Keratinocyte (primary cell): ENCODE results near the gene IL1RAPL1. TPM values are rescaled to one million over a fixed set of nuclear protein-coding genes. Genes with fewer than 3 reads are reported as not detected.

Source experiments
- DNase-seq: peaks from one replicate; pipeline ENCODE4 v3.0.0-alpha.2; 2011; ENCODE audit warnings: low read depth, missing footprints, low spot score
- FAIRE-seq: peaks from 2 replicates; lab custom pipeline; 2011; peaks lifted over from hg19 to GRCh38; lab: Jason Lieb, UNC
- H2AFZ ChIP-seq: 2 replicates; pipeline ENCODE4 v1.6.0; 2012; ENCODE audit warnings: low read length, control low read depth, inconsistent platforms; ENCODE audit not compliant: control insufficient read depth
- H3K27ac ChIP-seq: 2 replicates; pipeline ENCODE4 v1.5.1; 2011; ENCODE audit warnings: low read length; ENCODE audit not compliant: control insufficient read depth, insufficient read depth
- H3K27me3 ChIP-seq: 3 replicates; pipeline ENCODE4 v1.6.0; 2011; ENCODE audit warnings: low read length; ENCODE audit not compliant: control insufficient read depth, insufficient read depth; ENCODE audit errors: extremely low read depth
- H3K36me3 ChIP-seq, 2 experiments: 2 replicates in 1 of 2; 3 replicates in 1 of 2; pipeline ENCODE4 v1.5.1; 2011; ENCODE audit warnings: low read length in 2 of 2, mild to moderate bottlenecking in 1 of 2; ENCODE audit not compliant: control insufficient read depth in 2 of 2, insufficient read depth in 2 of 2; ENCODE audit errors: extremely low read depth in 1 of 2
- H3K4me1 ChIP-seq: 3 replicates; pipeline ENCODE4 v1.5.1; 2011; ENCODE audit warnings: low read length; ENCODE audit not compliant: control insufficient read depth, insufficient read depth; ENCODE audit errors: extremely low read depth
- H3K4me2 ChIP-seq: 3 replicates; pipeline ENCODE4 v1.6.0; 2011; ENCODE audit warnings: low read depth, low read length; ENCODE audit not compliant: control insufficient read depth, insufficient read depth; ENCODE audit errors: extremely low read depth
- H3K4me3 ChIP-seq, 3 experiments: fragments of 200-600 bp in 1 of 3; sonication (generic) in 1 of 3; 2 replicates in 2 of 3; 3 replicates in 1 of 3; pipeline ENCODE4 v1.5.1; 2011 to 2016; ENCODE audit warnings: low read length in 3 of 3, mild to moderate bottlenecking in 3 of 3, control low read depth in 2 of 3, inconsistent platforms in 1 of 3, low read depth in 1 of 3, mixed read lengths in 1 of 3, mixed run types in 1 of 3, moderate library complexity in 1 of 3; ENCODE audit not compliant: control insufficient read depth in 2 of 3, insufficient read depth in 2 of 3; ENCODE audit errors: extremely low read depth in 1 of 3
- H3K79me2 ChIP-seq: 2 replicates; pipeline ENCODE4 v1.6.0; 2012; ENCODE audit warnings: low read length; ENCODE audit not compliant: control insufficient read depth, insufficient read depth
- H3K9ac ChIP-seq: 3 replicates; pipeline ENCODE4 v1.6.0; 2011; ENCODE audit warnings: low read length; ENCODE audit not compliant: control insufficient read depth, insufficient read depth; ENCODE audit errors: extremely low read depth
- H3K9me1 ChIP-seq: 3 replicates; pipeline ENCODE4 v1.6.0; 2011; ENCODE audit warnings: low read length; ENCODE audit not compliant: control insufficient read depth, insufficient read depth; ENCODE audit errors: extremely low read depth
- H3K9me3 ChIP-seq: 2 replicates; pipeline ENCODE4 v1.5.1; 2012; ENCODE audit warnings: low read depth, low read length; ENCODE audit not compliant: control insufficient read depth
- H4K20me1 ChIP-seq: 3 replicates; pipeline ENCODE4 v1.6.0; 2011; ENCODE audit warnings: low read length; ENCODE audit not compliant: control insufficient read depth, insufficient read depth; ENCODE audit errors: extremely low read depth
- CTCF ChIP-seq, 3 experiments: IDR thresholded peaks in 1 of 3; conservative IDR thresholded peaks in 1 of 3; optimal IDR thresholded peaks in 1 of 3; 2 replicates in 2 of 3; 3 replicates in 1 of 3; pipeline versions ENCODE3 to v1.5.1; 2011; ENCODE audit warnings: low read length in 3 of 3, mild to moderate bottlenecking in 3 of 3, moderate library complexity in 2 of 3, control low read depth in 1 of 3, inconsistent platforms in 1 of 3; ENCODE audit not compliant: insufficient read depth in 2 of 3; ENCODE audit errors: extremely low read depth in 1 of 3
- EZH2 ChIP-seq: IDR thresholded peaks from one replicate; pipeline ENCODE4 v1.6.1; 2012; ENCODE audit warnings: inconsistent platforms, mild to moderate bottlenecking, low read length, moderate library complexity
- dilution Hi-C: fragments of 300-500 bp; cut with MboI; formaldehyde crosslinking; loops from one replicate; pipeline ENCODE4 v1.7.0; 2020; ENCODE audit warnings: low sequenced_read_pairs; ENCODE audit not compliant: extremely low pct_ligation_motif_present
- polyA plus RNA-seq, 5 experiments: library from polyadenylated mRNA; depleted of rRNA in 3 of 5; stranded (reverse) in 3 of 5; stranded (forward) in 1 of 5; unstranded in 1 of 5; fragments of >200 nt; gene quantifications; 1 replicate in 1 of 5; 2 replicates in 3 of 5; 3 replicates in 1 of 5; pipeline versions ENCODE4 v1.2.1 to v1.2.3, GENCODE V29; 2011 to 2012; ENCODE audit warnings: missing spikeins in 2 of 5, low read depth in 1 of 5, low replicate concordance in 1 of 5

IL1RAPL1 gene
- polyA plus RNA-seq, 1 donor (not counting 4 experiments of a cell fraction or from before 2014, with no cell fraction given) = 2.8 TPM

DNA sequence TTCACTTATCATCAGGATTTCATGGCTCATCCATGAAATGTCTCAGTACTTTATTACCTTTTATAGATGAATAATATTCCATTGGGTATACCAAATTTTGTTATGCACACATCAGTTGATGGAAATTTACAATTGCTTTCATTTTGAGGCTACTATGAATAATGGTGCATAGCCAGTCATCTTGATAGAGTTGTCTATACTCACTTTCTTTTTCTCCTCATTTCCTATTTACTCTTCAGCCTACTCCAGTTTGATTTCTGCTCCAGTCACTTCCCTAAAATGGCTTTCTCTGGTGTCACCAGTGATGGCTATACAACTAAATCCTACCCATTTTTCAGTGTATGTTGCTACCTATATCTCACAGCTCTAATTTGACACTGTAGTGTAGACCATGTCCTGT lies 884.6 kb downstream of the IL1RAPL1 start:
- dilution Hi-C loops = no loop called here
- no peak for FAIRE-seq

DNA sequence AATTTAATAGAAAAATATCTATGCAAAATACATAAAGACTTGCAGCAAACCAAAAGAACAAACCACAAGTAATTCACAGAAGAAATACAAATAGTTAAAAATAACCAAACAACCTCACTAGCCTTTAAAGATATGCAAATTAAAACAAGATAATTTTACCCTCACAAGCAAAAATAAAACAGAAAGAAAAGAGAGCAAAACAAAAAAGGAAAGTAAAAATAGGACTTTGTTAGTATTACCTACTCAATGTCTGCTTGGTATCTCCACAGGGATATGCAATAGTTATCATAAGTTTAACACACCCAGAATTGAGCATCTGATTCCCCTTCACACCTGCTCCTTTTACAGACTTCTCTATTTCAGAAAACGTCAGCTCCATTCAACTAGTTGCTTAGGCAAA lies 890.6 kb downstream of the IL1RAPL1 start:
- H3K4me2 ChIP-seq = no peak overlapping the region
- dilution Hi-C loops = no loop called here

More for the DNA sequence above, 884.6 kb downstream of the IL1RAPL1 start:
- H3K79me2 ChIP-seq = no peaks in the 10 kb centered on the region
- no peak for DNase-seq
- no peak overlapping the region for H2AFZ ChIP-seq
- H3K36me3 ChIP-seq = no peaks in the 10 kb centered on the region
- no peaks in the 10 kb centered on the region for H4K20me1 ChIP-seq
- H3K27me3 ChIP-seq = no peaks in the 10 kb centered on the region
- no peaks in the 10 kb centered on the region for H3K9me3 ChIP-seq
- H3K27ac ChIP-seq = no peak overlapping the region
- H3K9me1 ChIP-seq = no peaks in the 10 kb centered on the region
- H3K9ac ChIP-seq = no peak overlapping the region
- peaks cover 3% of the 10 kb centered on the region for H3K4me1 ChIP-seq
- H3K4me2 ChIP-seq = no peak overlapping the region
- no peak for TF ChIP-seq EZH2
- TF ChIP-seq CTCF (optimal IDR thresholded peaks at IDR 0.05 in 1 of 3, IDR thresholded peaks at IDR 0.05 in 1 of 3, conservative IDR thresholded peaks at IDR 0.05 in 1 of 3; ENCODE audit: extremely low read depth in 1 of 3, insufficient read depth in 2 of 3, low read length in 3 of 3) = no peak
- no peak overlapping the region for H3K4me3 ChIP-seq

More for the DNA sequence above, 890.6 kb downstream of the IL1RAPL1 start:
- DNase-seq (no peak), FAIRE-seq (no peak)
- no peaks in the 10 kb centered on the region for H3K4me1 ChIP-seq
- no peak for TF ChIP-seq EZH2
- no peak for TF ChIP-seq CTCF (optimal IDR thresholded peaks at IDR 0.05 in 1 of 3, IDR thresholded peaks at IDR 0.05 in 1 of 3, conservative IDR thresholded peaks at IDR 0.05 in 1 of 3; ENCODE audit: extremely low read depth in 1 of 3, insufficient read depth in 2 of 3, low read length in 3 of 3)
- H3K9me3 ChIP-seq = no peaks in the 10 kb centered on the region
- H3K9ac ChIP-seq = no peak overlapping the region
- H3K36me3 ChIP-seq = no peaks in the 10 kb centered on the region
- no peaks in the 10 kb centered on the region for H3K79me2 ChIP-seq
- H2AFZ ChIP-seq = no peak overlapping the region
- no peak overlapping the region for H3K4me3 ChIP-seq
- H3K9me1 ChIP-seq = no peaks in the 10 kb centered on the region
- no peak overlapping the region for H3K27ac ChIP-seq
- no peaks in the 10 kb centered on the region for H3K27me3 ChIP-seq
- no peaks in the 10 kb centered on the region for H4K20me1 ChIP-seq
